ENCODE results near the gene NISCH. TPM values are rescaled to one million over a fixed set of nuclear protein-coding genes. Genes with fewer than 3 reads are reported as not detected.

The NISCH gene
- total RNA-seq, 1 experiment from 2014 or later: 63.4 TPM

DNA sequence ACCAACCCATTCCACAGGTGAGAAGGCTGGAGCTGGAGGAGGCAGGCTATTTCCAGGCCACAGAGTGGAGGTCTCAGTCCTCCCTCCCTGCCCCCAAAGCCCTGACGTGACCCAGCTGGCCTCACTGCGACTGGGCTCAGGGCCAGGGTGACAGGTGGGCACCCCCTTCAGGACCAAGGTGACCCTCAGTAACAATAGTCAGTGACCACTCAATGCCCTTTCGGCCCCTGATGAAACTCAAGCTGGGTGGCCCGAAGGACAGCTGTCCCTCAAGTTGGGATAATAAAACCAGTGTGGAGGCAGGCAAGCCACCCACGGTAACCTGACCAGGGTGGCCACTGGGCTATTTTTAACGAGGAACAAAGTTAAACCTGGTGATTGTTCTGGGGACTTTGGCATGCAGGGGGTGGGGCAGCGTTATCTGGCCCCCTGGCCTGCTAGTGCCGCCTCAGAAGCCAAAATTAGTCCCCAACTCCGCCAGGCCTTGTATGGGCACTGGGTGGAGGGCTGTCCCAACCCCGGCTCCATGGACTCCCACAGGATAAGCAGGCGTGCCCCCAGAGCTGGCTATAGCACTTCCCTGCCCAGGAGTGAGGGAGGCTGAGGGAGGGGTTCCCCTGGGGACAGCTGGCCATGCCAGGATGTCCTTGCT, 2.7 kb upstream of the NISCH start:
- no peak overlapping the region for H3K4me3 ChIP-seq (ENCODE audit: low read depth in 2 of 2, low read length in 2 of 2)
- ChIA-PET POLR2A (no interaction called here), CTCF (no interaction called here)
- peak overlapping the region; percentile 3; the same call in 1 of the 2 replicates for H3K27ac ChIP-seq (ENCODE audit: low read length)
- H3K9me3 ChIP-seq (ENCODE audit: control insufficient read depth, insufficient read depth, low read depth, low read length): no peaks in the 10 kb centered on the region
- ATAC-seq: no peak
- H3K27me3 ChIP-seq (ENCODE audit: control insufficient read depth, insufficient read depth, low read length): no peaks in the 10 kb centered on the region
- intact Hi-C loops (cut with micrococcal nuclease; ENCODE audit: unreplicated experiment): no loop called here
- peaks cover 6% of the 10 kb centered on the region; the same call in 1 of the 2 replicates for H3K36me3 ChIP-seq (ENCODE audit: control insufficient read depth, insufficient read depth, low read length)
- DNase-seq (ENCODE audit: low read depth, low spot score): no peak
- no peak for TF ChIP-seq CTCF (IDR thresholded peaks at IDR 0.05)
- TF ChIP-seq, protein P1, sequence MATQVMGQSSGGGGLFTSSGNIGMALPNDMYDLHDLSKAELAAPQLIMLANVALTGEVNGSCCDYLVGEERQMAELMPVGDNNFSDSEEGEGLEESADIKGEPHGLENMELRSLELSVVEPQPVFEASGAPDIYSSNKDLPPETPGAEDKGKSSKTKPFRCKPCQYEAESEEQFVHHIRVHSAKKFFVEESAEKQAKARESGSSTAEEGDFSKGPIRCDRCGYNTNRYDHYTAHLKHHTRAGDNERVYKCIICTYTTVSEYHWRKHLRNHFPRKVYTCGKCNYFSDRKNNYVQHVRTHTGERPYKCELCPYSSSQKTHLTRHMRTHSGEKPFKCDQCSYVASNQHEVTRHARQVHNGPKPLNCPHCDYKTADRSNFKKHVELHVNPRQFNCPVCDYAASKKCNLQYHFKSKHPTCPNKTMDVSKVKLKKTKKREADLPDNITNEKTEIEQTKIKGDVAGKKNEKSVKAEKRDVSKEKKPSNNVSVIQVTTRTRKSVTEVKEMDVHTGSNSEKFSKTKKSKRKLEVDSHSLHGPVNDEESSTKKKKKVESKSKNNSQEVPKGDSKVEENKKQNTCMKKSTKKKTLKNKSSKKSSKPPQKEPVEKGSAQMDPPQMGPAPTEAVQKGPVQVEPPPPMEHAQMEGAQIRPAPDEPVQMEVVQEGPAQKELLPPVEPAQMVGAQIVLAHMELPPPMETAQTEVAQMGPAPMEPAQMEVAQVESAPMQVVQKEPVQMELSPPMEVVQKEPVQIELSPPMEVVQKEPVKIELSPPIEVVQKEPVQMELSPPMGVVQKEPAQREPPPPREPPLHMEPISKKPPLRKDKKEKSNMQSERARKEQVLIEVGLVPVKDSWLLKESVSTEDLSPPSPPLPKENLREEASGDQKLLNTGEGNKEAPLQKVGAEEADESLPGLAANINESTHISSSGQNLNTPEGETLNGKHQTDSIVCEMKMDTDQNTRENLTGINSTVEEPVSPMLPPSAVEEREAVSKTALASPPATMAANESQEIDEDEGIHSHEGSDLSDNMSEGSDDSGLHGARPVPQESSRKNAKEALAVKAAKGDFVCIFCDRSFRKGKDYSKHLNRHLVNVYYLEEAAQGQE (IDR thresholded peaks at IDR 0.05; ENCODE audit: insufficient read depth in 1 of 2, low read depth in 2 of 2, low read length in 1 of 2): no peak
- TF ChIP-seq SIN3A (IDR thresholded peaks at IDR 0.05; ENCODE audit: borderline replicate concordance, insufficient read depth, low read depth, low read length): no peak
- no peak for TF ChIP-seq POLR2AphosphoS5 (IDR thresholded peaks at IDR 0.05; ENCODE audit: low read depth, low read length)
- no peak for TF ChIP-seq TCF7L2 (IDR thresholded peaks at IDR 0.05; ENCODE audit: low read depth, low read length)
- in situ Hi-C loops (cut with HindIII; ENCODE audit: low pct_unique_long_range_greater_than_20kb, low sequenced_read_pairs): no loop called here
- BruUV-seq (replicated peaks): no TSS peak
- peaks cover 39% of the 10 kb centered on the region for H3K4me1 ChIP-seq (ENCODE audit: control insufficient read depth, insufficient read depth, low read length)

GRCh38 chr3:52453496-52454249, 1.7 kb upstream of the NISCH start, which contains the start of gene TNNC1:
TSS of gene TNNC1 (minus strand) at chr3:52454041. CDS start at chr3:52454015, 26 bp downstream.
- H3K9me3 ChIP-seq (ENCODE audit: control insufficient read depth, insufficient read depth, low read depth, low read length): no peaks in the 10 kb centered on the region
- in situ Hi-C loops (cut with HindIII; ENCODE audit: low pct_unique_long_range_greater_than_20kb, low sequenced_read_pairs) (no loop called here), intact Hi-C loops (cut with micrococcal nuclease; ENCODE audit: unreplicated experiment) (no loop called here)
- DNase-seq (ENCODE audit: low read depth, low spot score): no peak
- peak within 1 kb of the TSS; percentile 68 to 74 for H3K4me3 ChIP-seq (ENCODE audit: low read depth in 2 of 2, low read length in 2 of 2)
- H3K36me3 ChIP-seq (ENCODE audit: control insufficient read depth, insufficient read depth, low read length): peaks cover 6% of the 10 kb centered on the region; the same call in 1 of the 2 replicates
- POLR2A ChIA-PET: no interaction called here
- no TSS peak for BruUV-seq (replicated peaks)
- H3K27me3 ChIP-seq (ENCODE audit: control insufficient read depth, insufficient read depth, low read length): no peaks in the 10 kb centered on the region
- TF ChIP-seq POLR2AphosphoS5 (IDR thresholded peaks at IDR 0.05; ENCODE audit: low read depth, low read length) (no peak), SIN3A (IDR thresholded peaks at IDR 0.05; ENCODE audit: borderline replicate concordance, insufficient read depth, low read depth, low read length) (no peak), CTCF (IDR thresholded peaks at IDR 0.05) (no peak), TCF7L2 (IDR thresholded peaks at IDR 0.05; ENCODE audit: low read depth, low read length) (no peak)
- TF ChIP-seq, protein P1 (IDR thresholded peaks at IDR 0.05; ENCODE audit: insufficient read depth in 1 of 2, low read depth in 2 of 2, low read length in 1 of 2): no peak
- peaks cover 39% of the 10 kb centered on the region for H3K4me1 ChIP-seq (ENCODE audit: control insufficient read depth, insufficient read depth, low read length)
- CTCF ChIA-PET: no interaction called here
- no peak for ATAC-seq
- H3K27ac ChIP-seq (ENCODE audit: low read length): peak within 1 kb of the TSS; percentile 93

Data from Panc1 (cell line).